Measurements from ENCODE around the gene IPO11.
"Not testable (repeated sequence)": the region's sequence is repeated elsewhere in the genome, so short reads cannot be mapped to it uniquely, and the experiment has no call there.

Gene IPO11

DNA sequence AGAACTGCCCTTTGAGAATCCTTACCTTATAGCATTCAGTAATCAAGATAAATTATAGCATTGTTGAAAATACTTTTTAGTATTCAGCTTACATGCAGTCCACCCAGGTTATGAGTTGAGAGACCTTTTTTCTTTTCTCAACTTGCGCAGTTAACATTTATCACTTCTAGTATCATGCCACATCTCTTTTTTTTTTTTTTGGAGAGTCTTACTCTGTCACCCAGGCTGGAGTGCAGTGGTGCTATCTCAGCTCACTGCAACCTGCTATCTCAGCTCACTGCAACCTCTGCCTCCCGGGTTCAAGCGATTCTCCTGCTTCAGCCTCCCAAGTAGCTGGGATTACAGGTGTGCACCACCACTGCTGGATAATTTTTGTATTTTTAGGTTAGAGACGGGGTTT is 195.1 kb downstream of the IPO11 start:
- no peak for DNase-seq

DNA sequence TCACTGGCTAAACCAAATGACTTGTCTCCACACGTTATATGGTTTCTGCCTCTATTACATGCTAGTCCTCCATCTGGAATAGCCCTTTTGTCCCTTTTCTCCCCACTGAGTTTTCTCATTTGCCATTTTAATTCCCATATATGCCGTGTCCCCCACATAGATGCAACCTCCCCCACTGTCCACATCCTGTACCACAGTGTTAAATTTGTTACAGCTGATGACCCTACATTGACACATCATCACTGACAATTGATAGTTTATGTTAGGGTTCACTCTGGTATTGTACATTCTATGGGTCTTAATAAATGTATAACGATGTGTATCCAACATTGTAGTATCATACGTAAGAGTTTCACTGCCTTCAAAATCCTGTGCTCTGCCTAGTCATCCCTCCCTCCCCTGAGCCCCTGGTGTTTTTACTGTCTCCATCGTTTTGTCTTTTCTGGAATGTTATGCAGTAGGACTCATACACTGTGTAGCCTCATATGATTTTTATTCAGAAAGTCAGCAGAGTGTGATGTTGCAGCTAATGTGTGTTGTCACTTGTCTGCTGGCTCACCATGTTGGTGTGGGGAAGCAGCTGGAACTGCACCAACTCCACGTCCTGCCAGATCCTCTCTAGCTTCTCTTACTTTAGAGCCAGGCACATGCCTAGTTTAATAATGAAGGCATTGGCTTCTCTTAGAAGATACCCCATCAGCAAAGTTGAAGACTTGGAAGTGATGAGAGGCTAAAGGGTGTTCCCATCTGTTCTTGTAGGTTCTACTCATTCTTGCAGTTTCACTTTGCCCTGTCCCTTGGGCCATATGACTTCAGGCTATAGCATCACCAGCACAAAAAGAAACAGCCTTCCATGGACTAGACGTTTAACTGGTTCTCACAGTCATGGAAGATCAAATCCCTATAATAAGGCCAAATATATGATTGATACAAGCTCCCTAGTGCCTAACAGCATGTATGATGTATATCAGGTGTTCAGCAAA is 196.3 kb downstream of the IPO11 start:
- no peak for DNase-seq

DNA sequence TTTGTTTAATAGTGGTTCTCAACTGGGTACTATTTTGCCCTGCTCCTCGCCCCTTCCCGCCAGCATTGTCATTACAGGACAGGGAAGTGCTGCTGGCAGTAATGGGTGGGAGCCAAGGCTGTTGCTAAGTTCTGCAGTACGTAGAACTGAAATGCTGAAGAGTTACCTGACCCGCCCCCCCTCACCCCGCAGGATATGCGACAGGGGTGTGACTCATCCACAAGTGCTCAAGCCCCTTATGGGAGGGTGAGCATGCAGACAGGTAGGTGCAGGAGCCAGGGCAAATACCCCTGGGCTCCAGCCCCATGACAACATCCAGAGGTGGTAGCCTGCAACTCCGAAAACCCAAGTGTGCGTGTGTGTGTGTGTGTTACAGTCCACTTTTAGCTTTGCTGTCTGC is 201.8 kb downstream of the IPO11 start:
- DNase-seq: no peak

DNA sequence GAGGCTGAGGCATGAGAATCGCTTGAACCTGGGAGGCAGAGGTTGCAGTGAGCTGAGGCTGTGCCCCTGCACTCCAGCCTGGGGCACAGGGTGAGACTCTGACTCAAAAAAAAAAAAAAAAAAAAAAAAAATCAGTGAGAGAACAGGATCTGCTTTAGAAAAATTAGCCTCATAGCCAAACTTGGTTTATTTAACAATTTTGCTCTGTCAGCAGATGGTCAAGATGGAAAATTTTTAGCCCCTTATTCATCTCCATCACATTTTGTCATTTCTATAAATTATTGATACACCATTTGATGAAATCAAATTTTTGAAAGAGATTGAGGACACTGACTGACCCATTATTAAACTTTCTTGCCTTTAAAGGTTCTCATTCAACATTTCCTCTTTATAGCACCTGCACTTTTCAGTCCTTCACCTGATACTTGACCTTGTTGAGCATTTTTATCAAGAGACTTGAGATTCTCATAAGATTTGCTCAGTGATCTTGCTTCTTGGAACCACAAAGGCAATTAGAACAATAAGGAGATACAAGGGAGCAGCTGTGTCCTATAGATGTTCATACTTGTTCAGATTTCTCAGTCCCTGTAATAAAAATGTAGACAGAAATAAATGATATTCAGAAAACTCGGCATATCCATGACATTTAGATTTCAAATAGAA is 204.2 kb downstream of the IPO11 start:
- DNase-seq: no peak

DNA sequence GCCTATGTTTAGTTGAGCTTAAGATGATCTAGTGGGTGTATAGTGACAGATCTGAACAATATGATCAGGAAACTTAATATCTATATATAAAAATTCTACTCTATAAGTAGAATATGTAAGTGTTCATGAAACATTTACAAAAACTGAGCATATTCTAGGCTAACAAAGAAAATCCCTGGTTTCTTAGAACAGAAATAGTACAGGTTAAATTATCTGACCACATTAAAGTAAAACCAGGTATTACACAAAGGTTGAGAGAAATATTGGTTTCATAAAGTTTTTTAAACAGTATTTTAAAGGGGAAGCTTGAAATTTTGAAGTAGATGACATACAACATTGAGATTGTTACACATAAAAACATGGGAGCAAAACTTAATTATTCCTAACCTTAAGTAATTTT is 205.4 kb downstream of the IPO11 start:
- DNase-seq: no peak

DNA sequence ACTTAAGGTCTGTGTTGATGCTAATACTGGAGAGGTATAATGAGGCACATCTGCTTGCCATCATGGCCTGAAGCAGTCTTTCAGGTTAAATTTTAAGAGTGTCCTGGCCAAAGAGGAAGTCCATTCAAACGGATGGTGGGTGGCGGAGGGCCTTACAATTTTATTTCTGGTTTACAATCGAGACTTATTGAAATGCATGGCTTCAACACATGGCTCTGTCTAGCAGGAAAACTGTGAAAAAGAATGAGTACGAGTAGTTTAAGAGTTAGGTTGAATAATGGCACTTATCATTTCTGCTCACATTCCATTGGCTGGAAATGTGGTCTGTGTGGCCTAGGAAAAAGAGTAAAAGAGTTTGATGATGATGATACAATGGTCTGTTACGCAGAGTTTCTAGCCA is 208.2 kb downstream of the IPO11 start:
- no peak for DNase-seq

DNA sequence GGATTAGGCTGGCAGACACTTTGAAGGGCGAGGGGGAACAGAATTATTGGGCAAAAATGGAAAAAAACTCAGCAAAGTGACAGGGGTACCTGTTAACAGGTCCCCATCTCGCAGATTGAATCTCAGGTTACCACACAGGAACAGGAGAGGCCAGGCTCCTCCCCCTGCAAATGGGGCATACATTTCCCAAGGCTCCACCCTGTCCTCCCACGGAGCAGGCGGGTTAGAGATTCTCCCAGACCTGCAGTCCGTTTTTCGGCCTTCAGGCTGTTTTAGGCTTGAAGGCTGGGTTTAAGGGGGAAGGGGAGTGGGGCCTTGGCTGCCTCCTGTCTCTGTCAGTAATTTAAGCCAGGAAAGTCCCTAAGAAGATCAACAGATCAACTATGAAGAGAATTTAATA is 208.7 kb downstream of the IPO11 start:
- no peak for DNase-seq

DNA sequence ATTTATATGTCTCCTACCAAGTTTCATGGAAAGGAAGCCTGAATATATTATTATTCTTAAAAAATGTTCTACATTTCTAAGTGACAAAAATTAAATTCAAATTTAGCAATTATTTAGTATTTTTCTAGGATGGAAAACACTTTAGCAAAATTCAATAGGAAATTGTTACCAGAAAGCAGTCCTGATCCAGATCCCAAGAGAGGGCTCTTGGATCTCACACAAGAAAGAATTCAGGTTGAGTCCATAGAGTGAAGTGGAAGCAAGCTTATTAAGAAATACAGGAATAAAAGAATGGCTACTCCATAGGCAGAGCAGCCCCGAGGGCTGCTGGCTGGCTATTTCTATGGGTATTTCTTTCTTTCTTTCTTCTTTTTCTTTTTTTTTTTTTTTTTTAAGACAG is 210.7 kb downstream of the IPO11 start:
- no peak for DNase-seq

DNA sequence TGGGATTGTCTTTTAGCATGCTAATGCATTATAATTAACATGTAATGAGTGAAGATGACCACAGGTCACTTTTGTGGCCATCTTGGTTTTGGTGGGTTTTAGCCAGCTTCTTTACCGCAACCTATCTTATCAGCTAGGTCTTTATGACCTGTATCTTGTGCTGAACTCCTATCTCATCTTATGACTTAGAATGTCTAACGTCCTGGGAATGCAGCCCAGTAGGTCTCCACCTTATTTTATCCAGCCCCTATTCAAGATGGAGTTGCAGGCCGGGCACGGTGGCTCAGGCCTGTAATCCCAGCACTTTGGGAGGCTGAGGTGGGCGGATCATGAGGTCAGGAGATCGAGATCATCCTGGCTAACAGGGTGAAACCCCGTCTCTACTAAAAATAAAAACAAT is 211.9 kb downstream of the IPO11 start:
- DNase-seq: not testable (repeated sequence)

DNA sequence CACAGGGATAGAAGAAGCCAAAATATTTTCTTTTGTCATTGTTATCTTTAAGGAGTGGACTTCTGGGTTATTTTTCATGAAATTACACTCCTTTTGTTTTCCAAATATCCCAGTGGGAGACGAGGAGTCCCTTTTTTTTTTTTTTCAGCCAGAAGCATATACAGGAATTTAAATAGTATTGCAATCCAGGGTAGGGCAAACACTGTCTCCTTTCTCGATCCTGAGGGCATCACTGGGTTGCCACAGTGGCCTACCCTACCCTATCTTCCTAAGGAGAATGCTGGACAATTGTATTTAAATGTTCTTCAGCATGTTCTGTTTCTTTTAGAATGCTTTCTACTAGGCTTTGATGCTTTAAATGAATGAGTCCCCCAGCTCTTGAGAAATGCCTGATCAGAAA is 214.0 kb downstream of the IPO11 start:
- no peak for DNase-seq

DNA sequence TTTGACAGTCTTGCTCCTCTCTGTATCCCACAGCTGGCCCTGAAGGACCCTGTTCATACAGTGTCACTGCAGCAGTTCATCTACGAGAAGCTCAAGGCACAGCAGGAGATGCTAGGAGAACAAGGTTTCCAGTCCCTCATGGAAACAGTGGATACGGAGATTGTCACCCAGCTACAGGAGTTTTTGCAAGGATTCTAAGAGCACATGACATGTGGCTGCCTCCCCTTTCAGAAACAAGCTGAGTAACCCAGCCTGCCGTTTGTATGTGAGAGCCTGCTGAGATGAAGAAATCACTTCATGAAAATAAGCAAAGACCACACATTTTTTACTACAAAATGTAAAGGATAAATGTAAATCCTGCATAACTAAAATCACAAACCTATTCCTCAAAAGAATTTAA is 214.6 kb downstream of the IPO11 start:
- DNase-seq: no peak

DNA sequence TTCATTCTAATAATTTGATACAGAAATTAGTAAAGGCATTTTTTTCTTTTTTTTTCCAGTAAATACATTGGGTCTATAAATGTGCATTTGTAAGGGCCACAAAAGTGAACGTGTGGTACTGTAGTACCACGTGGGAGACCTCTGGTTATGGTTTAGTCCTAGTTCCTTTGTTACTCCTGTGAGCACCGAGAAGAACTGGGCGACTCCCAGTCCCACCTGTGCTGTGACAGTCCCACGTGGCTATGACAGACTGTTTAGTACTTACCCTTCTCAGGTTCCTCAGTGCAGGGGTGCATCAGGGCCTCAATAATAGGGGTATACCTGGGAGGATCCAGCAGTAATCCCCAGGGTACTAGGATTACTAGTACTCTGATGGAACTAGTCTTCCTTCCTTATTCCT is 215.3 kb downstream of the IPO11 start:
- no peak for DNase-seq

DNA sequence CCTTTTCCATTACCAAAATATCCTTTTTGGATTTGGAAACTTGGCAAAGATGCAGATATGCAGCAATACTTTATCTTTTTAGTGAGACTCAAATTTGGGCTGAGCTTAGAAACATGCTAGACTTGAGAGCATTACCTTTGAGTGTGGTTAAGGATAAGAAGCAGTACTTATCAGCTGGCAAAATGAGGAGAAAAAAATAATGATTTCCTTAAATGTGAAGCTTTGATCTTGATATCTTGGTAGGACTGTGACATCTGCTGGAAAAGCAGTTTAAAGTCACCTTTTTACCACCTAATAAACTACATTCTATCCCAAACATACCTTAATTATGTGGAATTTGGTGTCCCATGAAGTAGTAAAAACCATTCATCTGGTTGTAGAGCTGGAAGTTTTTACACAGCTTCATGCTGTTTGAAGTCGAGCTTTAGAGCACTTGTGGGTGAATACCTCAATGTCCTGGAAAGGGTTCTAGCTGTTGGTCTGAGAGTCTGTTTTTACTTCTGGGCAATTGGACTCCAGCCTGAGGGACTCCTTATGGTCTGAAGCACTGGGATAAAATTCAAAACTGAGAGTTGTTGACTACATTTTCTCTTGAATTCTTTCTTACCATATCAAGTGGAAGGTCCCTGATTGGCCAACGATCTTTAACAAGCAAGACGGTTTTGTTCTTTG is 219.5 kb downstream of the IPO11 start:
- DNase-seq: no peak

DNA sequence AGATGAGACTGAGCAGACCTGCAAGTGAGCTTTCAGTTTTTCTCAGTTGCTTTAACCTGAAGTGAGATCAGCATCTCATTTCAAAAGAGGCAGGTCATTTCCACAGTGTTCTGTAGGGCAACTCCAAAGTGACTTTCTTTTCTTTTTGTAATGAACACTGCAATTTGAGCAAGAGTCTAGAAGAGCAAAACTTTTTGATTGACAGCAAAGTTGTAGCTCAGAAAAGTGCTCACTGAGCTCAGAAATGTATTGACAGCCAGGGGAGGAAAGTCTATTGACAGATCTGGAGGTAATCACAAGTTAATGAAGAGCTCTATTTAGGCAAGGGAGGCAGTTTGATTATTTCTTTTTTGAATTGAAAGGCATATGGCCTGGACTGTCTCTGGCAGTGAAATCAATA is 220.7 kb downstream of the IPO11 start:
- no peak for DNase-seq

DNA sequence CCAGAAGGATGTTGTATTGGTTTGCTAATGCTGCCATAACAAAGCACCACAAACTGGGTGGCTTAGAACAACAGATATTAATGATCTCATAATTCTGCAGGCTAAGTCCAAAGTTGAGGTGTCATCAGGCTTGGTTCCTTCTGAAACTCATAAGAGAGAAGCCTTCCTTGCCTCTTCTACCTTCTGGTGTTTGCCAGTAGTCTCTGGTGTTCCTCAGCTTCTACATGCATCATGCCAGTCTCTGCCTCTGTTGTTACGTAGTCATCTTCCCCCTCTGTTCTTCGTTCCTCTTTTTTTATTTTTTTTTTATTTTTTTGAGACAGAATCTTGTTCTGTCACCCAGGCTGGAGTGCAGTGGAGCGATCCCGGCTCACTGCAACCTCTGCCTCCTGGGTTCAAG is 227.9 kb downstream of the IPO11 start:
- DNase-seq: no peak

DNA sequence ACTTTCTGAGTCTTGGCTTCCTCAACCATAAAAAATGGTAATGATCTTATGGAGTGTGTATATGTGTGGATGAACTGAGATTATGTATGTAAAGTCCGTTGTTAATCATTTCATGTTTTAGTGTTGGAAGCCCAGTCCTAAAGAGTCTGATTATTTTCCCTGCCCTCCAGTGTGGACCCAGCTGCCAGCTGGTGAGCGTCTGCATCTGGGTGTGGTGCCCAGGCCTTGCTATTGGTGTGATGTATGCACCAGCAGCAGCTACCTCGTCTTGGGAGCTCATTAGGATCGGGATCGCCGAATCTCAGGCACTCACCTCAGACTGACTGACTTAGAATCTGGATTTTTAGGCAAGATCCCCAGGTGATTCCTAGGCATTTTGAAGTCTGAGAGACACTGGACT is 229.9 kb downstream of the IPO11 start:
- no peak for DNase-seq

DNA sequence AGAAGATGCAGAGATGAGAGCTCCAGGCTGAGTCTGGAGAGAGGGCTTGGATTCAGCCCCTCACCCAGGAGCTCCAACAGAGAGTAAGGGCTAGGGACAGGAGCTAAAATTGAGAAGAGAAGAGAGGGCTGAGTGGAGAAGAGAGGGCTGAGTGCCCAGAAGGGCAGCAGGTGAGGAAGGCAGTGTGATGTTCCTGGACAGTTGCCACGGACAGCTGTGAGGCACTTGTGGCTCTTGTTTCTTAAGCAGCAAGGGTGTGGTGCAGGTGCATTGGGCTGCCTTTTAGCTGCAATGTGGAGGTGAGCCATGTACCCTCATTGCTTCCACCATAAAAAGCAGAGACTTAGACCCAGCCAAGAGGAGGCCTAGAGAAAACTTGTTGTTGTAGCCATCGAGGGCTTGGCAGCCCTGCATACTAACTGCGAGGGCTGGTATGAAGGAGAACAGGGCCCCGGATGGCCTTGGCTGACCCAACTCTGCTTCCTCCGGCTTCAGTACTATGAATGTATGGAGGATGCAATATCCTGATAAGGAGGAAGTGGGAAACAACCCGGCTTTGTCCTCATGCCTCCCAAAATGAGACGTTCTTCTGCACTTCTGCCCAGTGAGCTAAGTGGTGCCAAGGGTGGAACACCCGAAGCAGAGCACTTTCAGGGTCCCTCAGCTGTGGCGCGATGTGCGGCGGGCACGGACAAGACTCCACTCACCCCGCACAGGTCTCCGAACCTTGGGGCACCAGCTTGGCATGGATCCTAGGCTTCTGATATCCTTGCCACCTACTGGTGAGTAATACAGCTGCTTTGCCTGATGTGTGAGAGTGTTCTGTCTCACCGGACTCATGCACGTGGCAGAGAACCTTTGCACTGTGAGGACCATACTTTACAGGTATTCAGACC is 231.2 kb downstream of the IPO11 start:
- DNase-seq: no peak

DNA sequence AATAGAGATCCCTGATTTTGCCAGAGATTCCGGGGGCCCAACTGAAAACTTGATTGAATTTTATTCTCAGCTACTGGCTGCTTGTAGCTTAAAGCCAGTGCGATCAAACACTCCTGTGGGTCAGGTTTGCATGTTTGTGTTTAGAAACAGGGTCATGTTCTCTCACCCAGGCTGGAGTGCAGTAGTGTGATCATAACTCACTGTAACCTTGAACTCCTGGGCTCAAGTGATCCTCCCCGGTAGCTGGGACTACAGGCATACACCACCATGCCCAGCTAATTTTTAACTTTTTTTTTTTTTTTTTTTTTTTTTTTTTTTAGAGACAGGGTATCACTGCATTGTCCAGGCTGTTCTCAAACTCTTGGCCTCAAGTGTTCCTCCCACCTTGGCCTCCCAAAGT is 232.7 kb downstream of the IPO11 start:
- DNase-seq: no peak

DNA sequence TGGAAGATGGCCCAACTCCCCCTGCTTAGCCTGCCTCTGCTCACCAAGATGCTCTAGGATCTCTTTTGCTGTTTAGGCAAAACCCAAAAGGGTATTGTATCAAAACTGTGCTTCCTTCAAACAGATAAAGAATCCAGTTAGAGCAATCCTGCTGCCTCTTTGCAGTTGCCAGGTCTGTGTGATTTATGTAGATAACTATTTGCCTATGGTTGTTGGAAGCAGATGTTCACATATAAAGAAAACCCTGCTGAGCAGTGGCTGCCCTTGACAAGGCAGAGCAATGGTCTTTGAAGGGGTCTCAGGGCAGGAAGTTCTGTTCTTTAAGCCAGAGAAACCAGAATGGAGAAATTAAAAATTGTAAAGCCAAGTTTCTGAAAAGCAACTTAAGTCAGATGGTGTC is 234.7 kb downstream of the IPO11 start:
- no peak for DNase-seq

DNA sequence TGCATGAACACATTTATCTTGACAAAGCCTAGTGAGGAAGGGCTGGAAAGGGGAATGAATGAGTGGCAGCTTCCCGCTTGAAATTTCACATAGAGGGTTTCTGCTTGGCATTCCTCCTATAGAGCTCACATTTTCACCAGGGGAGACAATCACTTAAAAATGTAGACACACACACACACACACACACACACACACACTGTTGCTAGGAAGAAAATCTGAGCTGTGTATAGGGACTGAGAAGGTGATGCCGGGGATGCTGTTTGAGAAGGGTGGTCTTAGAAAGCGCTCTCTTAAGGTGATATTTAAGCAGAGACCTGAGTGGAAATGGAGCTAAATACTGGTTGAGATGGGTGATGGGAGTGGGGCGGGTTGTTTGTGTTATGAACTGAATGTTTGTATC is 236.5 kb downstream of the IPO11 start:
- no peak for DNase-seq

DNA sequence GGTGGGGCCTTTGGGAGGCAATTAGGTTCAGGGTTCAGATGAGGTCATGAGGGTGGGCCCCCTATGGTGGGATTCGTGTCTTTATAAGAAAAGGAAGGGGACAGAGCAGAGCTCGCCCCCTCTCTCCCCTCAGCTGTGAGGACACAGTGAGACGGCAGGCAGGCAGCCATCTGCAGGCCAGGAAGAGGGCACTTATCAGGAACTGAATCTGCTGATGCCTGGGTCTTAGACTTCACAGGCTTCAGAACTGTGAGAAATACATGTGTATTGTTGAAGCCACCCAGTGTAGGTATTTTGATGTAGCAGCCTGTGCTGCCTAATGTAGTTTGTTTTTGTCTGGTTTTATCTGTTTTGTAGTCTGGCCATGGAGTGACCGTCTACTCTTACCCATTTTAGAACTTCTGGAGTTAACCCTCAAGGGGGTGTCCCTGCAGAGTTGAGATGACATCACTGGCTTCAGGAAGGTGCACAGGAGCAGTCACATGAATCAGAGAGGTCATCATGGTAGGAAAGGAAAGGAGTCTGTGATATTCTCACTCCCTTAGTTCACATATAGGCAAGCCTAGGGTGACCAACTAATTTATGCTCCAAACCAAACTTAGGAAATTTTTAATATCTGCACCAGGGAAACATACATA is 237.0 kb downstream of the IPO11 start:
- no peak for DNase-seq

DNA sequence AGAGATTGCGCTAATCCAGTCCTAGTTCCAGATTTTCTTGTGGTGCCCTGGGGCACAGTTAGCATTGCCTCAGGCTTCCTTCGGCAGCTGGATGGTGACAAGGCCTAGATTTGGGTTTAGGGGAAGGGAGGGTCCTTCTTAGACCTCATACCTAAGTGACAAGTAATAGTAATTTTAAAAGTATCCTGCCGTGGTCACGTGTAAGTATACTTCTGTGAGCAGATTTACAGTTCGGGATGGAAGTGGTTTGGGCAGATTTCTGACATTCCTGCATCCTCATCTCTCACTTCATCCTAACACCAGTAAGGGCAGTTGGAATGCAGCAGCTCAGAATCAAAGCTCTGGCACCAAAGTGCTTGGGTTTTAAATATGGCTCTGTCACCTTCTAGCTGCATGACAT is 237.6 kb downstream of the IPO11 start:
- DNase-seq: no peak

Data from NCI-H1694 (cell line).